ENCODE measurements around the gene USH2A. TPM values are rescaled to one million over a fixed set of nuclear protein-coding genes. Genes with fewer than 3 reads are reported as not detected.

USH2A gene
- total RNA-seq, 1 experiment from 2014 or later: not detected

DNA sequence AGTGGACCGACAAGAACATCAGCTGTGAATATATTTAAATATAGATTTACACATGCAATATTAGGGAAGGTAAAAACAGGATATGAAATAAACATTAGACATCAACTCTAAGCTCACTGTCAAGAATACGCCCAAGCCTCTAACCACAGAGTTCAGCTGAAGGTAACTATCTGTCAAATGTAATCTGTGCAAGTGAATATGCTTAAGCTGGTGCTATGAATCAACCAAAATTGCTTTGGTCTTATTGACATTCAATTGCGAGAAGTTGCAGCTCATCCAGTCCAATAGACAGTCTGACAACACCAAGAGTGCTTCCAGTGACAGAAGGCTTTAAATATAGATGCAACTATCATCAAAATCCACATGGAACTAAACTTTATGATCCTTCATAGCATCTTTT, 32.3 kb downstream of the USH2A start:
- intact Hi-C loops (cut with micrococcal nuclease): no loop called here

More for the DNA sequence above, 32.3 kb downstream of the USH2A start:
- ChIA-PET POLR2A (no interaction called here), RAD21 (ENCODE audit: low non-redundant PET in 1 of 2, low total read pairs in 2 of 2, uncharacterized antibody in 2 of 2, unreplicated experiment in 2 of 2) (no interaction called here), CTCF (no interaction called here)
- Histone ChIP-seq H3K4me3 (replicated peaks in 1 of 2; ENCODE audit: low read depth in 1 of 2, low read length in 2 of 2) (no peak overlapping the region), H3K36me3 (ENCODE audit: control insufficient read depth in 1 of 2, insufficient read depth in 2 of 2, low read length in 2 of 2) (no peaks in the 10 kb centered on the region), H3K4me2 (ENCODE audit: low read length) (no peak overlapping the region), H3K79me2 (ENCODE audit: insufficient read depth, low read length) (no peaks in the 10 kb centered on the region), H3K9me3 (ENCODE audit: control insufficient read depth in 1 of 2, insufficient read depth in 1 of 2, low read depth in 1 of 2, low read length in 2 of 2) (no peaks in the 10 kb centered on the region; a peak in 3 of 4 replicates), H4K20me1 (ENCODE audit: insufficient read depth) (no peaks in the 10 kb centered on the region; the same call in 1 of the 2 replicates), H3K27ac (ENCODE audit: low read depth, low read length) (no peak overlapping the region), H2AFZ (ENCODE audit: low read depth, low read length, poor library complexity, severe bottlenecking) (no peak overlapping the region), H3K9ac (ENCODE audit: low read length) (no peak overlapping the region), H3K9me2 (ENCODE audit: insufficient read depth) (no peaks in the 10 kb centered on the region), H3K4me1 (ENCODE audit: control insufficient read depth in 1 of 2, insufficient read depth in 2 of 2, low read length in 2 of 2) (no peaks in the 10 kb centered on the region), H3K27me3 (ENCODE audit: insufficient read depth, low read length) (no peaks in the 10 kb centered on the region)
- no peak for ATAC-seq
- BruUV-seq (replicated peaks): no TSS peak
- TF ChIP-seq, protein P1, sequence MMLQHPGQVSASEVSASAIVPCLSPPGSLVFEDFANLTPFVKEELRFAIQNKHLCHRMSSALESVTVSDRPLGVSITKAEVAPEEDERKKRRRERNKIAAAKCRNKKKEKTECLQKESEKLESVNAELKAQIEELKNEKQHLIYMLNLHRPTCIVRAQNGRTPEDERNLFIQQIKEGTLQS (IDR thresholded peaks at IDR 0.05): no peak
- TF ChIP-seq SIN3A (IDR thresholded peaks at IDR 0.05; ENCODE audit: low read depth): no peak
- TF ChIP-seq ZFX (IDR thresholded peaks at IDR 0.05): no peak
- TF ChIP-seq EZH2phosphoT487 (IDR thresholded peaks at IDR 0.05; ENCODE audit: borderline replicate concordance): no peak
- TF ChIP-seq, protein P2, sequence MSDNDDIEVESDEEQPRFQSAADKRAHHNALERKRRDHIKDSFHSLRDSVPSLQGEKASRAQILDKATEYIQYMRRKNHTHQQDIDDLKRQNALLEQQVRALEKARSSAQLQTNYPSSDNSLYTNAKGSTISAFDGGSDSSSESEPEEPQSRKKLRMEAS (IDR thresholded peaks at IDR 0.05): no peak
- no peak for TF ChIP-seq EGR1 (IDR thresholded peaks at IDR 0.05; ENCODE audit: low read depth)
- TF ChIP-seq, protein P3, sequence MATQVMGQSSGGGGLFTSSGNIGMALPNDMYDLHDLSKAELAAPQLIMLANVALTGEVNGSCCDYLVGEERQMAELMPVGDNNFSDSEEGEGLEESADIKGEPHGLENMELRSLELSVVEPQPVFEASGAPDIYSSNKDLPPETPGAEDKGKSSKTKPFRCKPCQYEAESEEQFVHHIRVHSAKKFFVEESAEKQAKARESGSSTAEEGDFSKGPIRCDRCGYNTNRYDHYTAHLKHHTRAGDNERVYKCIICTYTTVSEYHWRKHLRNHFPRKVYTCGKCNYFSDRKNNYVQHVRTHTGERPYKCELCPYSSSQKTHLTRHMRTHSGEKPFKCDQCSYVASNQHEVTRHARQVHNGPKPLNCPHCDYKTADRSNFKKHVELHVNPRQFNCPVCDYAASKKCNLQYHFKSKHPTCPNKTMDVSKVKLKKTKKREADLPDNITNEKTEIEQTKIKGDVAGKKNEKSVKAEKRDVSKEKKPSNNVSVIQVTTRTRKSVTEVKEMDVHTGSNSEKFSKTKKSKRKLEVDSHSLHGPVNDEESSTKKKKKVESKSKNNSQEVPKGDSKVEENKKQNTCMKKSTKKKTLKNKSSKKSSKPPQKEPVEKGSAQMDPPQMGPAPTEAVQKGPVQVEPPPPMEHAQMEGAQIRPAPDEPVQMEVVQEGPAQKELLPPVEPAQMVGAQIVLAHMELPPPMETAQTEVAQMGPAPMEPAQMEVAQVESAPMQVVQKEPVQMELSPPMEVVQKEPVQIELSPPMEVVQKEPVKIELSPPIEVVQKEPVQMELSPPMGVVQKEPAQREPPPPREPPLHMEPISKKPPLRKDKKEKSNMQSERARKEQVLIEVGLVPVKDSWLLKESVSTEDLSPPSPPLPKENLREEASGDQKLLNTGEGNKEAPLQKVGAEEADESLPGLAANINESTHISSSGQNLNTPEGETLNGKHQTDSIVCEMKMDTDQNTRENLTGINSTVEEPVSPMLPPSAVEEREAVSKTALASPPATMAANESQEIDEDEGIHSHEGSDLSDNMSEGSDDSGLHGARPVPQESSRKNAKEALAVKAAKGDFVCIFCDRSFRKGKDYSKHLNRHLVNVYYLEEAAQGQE (IDR thresholded peaks at IDR 0.05; ENCODE audit: low read depth): no peak
- TF ChIP-seq JUND (IDR thresholded peaks at IDR 0.05): no peak
- TF ChIP-seq, protein P4, sequence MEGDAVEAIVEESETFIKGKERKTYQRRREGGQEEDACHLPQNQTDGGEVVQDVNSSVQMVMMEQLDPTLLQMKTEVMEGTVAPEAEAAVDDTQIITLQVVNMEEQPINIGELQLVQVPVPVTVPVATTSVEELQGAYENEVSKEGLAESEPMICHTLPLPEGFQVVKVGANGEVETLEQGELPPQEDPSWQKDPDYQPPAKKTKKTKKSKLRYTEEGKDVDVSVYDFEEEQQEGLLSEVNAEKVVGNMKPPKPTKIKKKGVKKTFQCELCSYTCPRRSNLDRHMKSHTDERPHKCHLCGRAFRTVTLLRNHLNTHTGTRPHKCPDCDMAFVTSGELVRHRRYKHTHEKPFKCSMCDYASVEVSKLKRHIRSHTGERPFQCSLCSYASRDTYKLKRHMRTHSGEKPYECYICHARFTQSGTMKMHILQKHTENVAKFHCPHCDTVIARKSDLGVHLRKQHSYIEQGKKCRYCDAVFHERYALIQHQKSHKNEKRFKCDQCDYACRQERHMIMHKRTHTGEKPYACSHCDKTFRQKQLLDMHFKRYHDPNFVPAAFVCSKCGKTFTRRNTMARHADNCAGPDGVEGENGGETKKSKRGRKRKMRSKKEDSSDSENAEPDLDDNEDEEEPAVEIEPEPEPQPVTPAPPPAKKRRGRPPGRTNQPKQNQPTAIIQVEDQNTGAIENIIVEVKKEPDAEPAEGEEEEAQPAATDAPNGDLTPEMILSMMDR (IDR thresholded peaks at IDR 0.05 in 2 of 3, conservative IDR thresholded peaks at IDR 0.05 in 1 of 3; ENCODE audit: borderline replicate concordance in 1 of 3, insufficient read depth in 1 of 3, low read depth in 2 of 3, low read length in 2 of 3): no peak
- TF ChIP-seq, protein P5, sequence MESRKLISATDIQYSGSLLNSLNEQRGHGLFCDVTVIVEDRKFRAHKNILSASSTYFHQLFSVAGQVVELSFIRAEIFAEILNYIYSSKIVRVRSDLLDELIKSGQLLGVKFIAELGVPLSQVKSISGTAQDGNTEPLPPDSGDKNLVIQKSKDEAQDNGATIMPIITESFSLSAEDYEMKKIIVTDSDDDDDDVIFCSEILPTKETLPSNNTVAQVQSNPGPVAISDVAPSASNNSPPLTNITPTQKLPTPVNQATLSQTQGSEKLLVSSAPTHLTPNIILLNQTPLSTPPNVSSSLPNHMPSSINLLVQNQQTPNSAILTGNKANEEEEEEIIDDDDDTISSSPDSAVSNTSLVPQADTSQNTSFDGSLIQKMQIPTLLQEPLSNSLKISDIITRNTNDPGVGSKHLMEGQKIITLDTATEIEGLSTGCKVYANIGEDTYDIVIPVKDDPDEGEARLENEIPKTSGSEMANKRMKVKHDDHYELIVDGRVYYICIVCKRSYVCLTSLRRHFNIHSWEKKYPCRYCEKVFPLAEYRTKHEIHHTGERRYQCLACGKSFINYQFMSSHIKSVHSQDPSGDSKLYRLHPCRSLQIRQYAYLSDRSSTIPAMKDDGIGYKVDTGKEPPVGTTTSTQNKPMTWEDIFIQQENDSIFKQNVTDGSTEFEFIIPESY (IDR thresholded peaks at IDR 0.05; ENCODE audit: extremely low read depth, insufficient replicate concordance, low read length): no peak
- no peak for TF ChIP-seq CBX3 (IDR thresholded peaks at IDR 0.05; ENCODE audit: low read depth)
- TF ChIP-seq TCF7L2 (IDR thresholded peaks at IDR 0.05; ENCODE audit: borderline replicate concordance, extremely low read depth, insufficient read depth, insufficient read length): no peak
- no peak for TF ChIP-seq YY1 (IDR thresholded peaks at IDR 0.05; ENCODE audit: extremely low read depth, insufficient replicate concordance, low read depth, low read length)
- TF ChIP-seq CEBPB (IDR thresholded peaks at IDR 0.05; ENCODE audit: low read depth): no peak
- no peak for TF ChIP-seq POLR2A (IDR thresholded peaks at IDR 0.05; ENCODE audit: borderline replicate concordance, extremely low read depth, insufficient read depth, insufficient read length)
- TF ChIP-seq POLR2AphosphoS5 (IDR thresholded peaks at IDR 0.05; ENCODE audit: low read depth, low read length): no peak
- TF ChIP-seq SRF (IDR thresholded peaks at IDR 0.05; ENCODE audit: low read depth): no peak
- no peak for TF ChIP-seq ZNF274 (IDR thresholded peaks at IDR 0.05; ENCODE audit: low read depth, low read length)
- DNase-seq (ENCODE audit: low read depth, low spot score): no peak

Data from HCT116 (cell line).